GM10266 (cell line): Measurements from ENCODE around the gene GOLGA6L2.

Experiments used
- DNase-seq: peaks from one replicate; pipeline ENCODE4 v3.0.0; 2012; ENCODE audit errors: extremely low spot score
- CTCF ChIP-seq: IDR thresholded peaks from 2 replicates; pipeline ENCODE4 v1.5.1; 2012; ENCODE audit warnings: mild to moderate bottlenecking, low read depth; ENCODE audit not compliant: control insufficient read depth, insufficient read depth; ENCODE audit errors: missing control alignments

GOLGA6L2 gene

GRCh38 chr15:23447107-23447500 is at the start of gene GOLGA6L2:
Gene GOLGA6L2, minus strand, starts transcription at chr15:23447243. Its CDS starts 62 bp downstream, at chr15:23447181.
- no peak for DNase-seq
- TF ChIP-seq CTCF: no peak

- TF ChIP-seq CTCF: no peak
- DNase-seq: no peak
Observed at GRCh38 chr15:23484870-23485269, 37.8 kb upstream of the GOLGA6L2 start.

- TF ChIP-seq CTCF: no peak
Observed at GRCh38 chr15:23483821-23484299, 36.8 kb upstream of the GOLGA6L2 start.

GRCh38 chr15:23482764-23483489 is 35.9 kb upstream of the GOLGA6L2 start:
- TF ChIP-seq CTCF: no peak
- DNase-seq: no peak

More at GRCh38 chr15:23483821-23484299, 36.8 kb upstream of the GOLGA6L2 start:
- DNase-seq: no peak

GRCh38 chr15:23482228-23482627 is 35.2 kb upstream of the GOLGA6L2 start:
- DNase-seq: no peak
- no peak for TF ChIP-seq CTCF

GRCh38 chr15:23477920-23478319 is 30.9 kb upstream of the GOLGA6L2 start:
- no peak for TF ChIP-seq CTCF
- no peak for DNase-seq

GRCh38 chr15:23472678-23473077 is 25.6 kb upstream of the GOLGA6L2 start:
- DNase-seq: no peak
- no peak for TF ChIP-seq CTCF
